NCI-H1417 (cell line): ENCODE data around the gene CR1L.
"Not testable (repeated sequence)": the region's sequence is repeated elsewhere in the genome, so short reads cannot be mapped to it uniquely, and the experiment has no call there.

Experiments
- DNase-seq, 3 experiments: peaks; one replicate each; lab custom pipeline; 2025; lab: John Stamatoyannopoulos, UW

The CR1L gene

GRCh38 chr1:207646171-207646570, 1.2 kb downstream of the CR1L start:
- no peak for DNase-seq

GRCh38 chr1:207646944-207647579, 2.1 kb downstream of the CR1L start:
- DNase-seq, result peak in 1 of 3 experiments; percentile 56

- DNase-seq, result peak in 1 of 3 experiments; percentile 40
These were observed 2.9 kb downstream of the CR1L start for GRCh38 chr1:207647671-207648333.

DNA sequence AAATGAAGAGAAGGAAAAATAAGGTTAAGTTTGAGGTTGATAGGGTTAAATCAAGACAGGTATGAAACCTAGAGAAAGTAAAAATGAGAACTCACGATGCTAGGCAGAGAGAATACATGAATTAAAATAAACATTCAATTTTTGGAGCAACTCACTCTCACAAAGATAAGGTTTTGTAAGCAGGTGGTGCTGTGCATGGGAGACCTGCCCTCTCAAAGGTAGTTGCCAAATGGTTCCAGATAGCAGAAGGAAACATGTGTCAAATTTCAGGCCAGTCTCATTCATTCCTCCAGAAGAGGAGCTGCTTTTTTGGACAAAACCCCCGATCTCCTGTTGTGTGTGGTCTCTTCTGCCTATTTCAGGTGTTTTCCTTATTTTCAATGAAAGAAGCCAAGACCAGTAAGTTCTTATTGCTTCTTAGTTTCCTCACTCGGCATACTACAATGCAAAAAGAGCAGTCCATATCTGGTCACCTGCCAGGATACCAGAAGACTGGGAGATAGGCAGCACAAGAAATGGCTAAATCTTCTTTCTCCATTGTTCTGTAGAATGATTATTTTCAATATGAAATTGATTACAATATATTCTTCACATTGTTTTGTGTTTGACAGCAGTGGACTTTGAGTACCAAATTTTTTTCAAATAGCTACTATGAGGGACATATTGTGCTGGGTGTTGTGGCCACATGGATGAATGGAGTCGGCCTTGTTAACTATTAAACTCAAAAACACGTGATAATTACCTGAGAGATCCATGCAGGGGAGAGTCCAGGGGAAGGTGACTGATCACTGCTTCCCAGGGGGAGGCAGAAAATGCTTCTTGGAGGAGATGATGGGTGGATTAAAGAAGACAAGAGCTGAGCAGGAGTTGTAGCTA, 3.6 kb downstream of the CR1L start:
- DNase-seq, result peak in 1 of 3 experiments; percentile 37

- peak in 2 of 3 experiments; percentile 79 to 95 for DNase-seq
These were observed 4.3 kb downstream of the CR1L start for GRCh38 chr1:207649210-207649753.

- DNase-seq, result peak in 1 of 3 experiments; percentile 49
These were observed 5.1 kb downstream of the CR1L start for GRCh38 chr1:207649865-207650580.

GRCh38 chr1:207651583-207651982, 6.7 kb downstream of the CR1L start:
- DNase-seq, result no peak

DNA sequence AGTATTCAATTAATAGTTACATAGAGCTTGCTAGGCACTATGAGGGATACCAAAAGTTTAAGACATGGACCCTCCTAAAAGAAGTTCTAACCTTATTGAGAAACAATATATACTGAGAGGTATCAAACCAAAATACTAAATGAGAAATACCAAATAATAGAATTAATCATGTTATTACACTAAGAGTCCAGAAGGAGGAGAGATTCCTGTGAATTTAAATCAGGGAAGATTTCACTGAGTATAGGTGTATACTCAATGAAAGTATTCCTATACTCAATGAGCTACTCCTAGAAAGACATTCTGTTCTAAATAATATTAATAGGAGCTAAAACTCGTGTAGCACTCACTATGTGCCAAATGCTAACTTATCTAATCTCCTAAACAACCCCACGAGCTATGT, 9.4 kb downstream of the CR1L start:
- DNase-seq, result no peak

DNA sequence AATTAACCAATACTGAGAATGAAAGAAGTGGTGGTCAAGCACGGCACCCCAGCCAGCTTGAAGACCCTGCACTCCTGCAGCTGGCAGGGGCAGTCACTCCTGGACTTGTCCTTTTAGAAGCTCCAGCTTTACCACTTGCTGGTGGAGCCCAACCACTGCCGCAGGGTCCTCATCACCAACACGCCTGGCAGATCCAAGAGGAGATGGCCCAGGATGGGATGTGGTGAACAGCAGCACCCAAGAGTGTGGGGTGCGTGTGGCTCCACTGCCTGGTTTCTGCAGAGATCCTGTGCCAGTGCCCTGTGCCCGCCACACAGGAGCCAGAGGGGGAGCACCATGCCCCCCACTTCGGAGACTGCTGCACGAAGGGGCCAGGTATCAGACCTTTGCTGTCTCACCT, 13.5 kb downstream of the CR1L start:
- no peak for DNase-seq

DNA sequence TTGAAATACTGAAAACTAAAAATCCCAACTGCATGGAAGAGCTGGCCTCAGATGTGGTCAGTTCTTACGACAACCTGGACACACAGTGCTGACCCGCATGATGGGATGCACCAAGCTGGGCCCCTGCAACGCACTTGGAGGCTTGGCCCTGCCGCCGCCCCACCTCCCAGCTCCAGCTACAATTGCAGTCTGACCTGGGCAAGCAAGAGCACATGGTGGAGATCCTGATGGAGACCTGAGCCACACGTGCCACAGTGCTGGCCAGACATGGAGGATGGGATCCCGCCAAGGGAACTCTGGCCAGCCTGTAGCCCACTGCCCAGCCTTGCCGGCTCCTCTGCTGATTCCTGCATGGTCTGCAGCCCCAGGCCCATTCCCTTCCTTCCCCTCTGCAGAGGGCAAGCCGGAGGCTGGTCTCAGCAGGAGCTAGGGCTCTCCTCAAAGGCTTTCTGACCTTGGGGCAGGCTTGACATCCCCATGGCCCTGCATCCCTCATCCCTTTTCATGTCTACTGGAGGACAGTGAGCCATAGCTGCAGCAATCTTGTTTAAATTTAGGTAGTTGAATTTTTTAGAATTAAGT, 14.1 kb downstream of the CR1L start:
- DNase-seq, result no peak

DNA sequence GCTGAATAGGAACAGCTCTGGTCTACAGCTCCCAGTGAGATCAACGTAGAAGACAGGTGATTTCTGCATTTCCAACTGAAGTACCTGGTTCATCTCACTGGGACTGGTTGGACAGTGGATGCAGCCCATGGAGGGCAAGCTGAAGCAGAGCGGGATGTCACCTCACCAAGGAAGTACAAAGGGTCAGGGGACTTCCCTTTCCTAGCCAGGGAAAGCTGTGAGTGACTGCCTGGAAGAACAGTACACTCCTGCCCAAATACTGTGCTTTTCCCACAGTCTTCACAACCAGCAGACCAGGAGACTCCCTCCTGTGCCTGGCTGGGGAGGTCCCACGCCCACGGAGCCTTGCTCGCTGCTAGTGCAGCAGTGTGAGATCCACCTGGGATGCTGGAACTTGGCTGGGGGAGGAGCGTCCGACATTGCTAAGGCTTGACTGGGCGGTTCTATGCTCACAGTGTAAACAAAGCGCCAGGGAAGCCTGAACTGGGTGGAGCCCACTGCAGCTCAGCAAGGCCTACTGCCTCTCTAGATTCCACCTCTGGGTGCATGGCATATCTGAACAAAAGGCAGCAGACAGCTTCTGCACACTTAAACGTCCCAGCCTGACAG, 14.7 kb downstream of the CR1L start:
- DNase-seq, result peak; percentile 9 to 45 (median 27)

GRCh38 chr1:207661420-207661819, 16.5 kb downstream of the CR1L start:
- not testable (repeated sequence) for DNase-seq

DNA sequence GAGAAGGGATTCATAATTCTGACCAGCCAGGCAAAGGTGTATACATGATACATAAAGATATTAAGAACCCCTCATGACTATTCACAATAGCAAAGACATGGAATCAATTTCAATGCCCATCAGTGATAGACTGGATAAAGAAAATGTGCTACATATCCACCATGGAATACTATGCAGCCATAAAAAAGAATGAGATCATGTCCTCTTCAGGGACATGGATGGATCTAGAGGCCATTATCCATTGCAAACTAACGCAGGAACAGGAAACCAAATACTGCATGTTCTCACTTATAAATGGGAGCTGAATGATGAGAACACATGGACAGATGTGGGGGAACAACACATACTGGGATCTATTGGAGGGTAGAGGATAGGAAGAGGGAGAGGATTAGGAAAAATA, 21.4 kb downstream of the CR1L start:
- DNase-seq, result no peak

- no peak for DNase-seq
These were observed 24.6 kb downstream of the CR1L start for GRCh38 chr1:207669528-207670009.

DNA sequence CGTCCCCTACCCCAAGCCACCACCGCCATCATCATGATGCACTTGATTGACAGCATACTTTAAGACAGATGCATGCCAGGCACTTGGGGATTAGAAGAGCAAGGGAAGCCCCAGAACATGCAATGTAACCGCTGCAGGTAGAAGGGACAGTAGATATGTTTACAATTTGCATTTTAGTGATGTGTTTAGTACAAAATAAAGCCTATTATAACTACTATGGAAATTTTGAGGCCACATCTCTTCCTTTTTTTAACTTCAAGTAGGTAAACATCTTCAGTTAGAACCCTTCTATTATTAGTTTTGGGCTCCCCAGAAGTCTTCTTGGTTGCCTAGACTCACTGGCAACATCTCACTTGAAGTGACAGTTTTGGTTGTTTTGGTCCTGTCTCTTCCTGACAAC, 25.3 kb downstream of the CR1L start:
- no peak for DNase-seq

DNA sequence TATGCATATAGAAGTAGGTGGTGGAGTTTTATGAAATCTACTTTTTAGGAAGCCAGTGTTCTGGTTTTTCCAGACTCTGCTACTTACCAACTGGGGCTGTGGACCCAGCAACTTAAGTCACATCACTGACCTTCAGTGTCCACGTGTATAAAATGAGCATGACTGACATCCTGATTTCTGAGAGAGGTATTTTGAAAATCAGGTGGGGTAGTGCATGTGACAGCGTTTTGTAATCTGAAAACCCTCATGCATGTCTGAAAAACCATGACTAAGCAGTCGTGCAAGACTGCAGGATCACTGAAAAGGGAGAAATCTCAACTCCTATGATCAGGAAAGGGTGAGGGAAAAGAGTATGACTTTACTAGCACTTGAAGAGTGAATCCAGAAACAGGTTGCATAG, 26.1 kb downstream of the CR1L start:
- DNase-seq, result no peak

DNA sequence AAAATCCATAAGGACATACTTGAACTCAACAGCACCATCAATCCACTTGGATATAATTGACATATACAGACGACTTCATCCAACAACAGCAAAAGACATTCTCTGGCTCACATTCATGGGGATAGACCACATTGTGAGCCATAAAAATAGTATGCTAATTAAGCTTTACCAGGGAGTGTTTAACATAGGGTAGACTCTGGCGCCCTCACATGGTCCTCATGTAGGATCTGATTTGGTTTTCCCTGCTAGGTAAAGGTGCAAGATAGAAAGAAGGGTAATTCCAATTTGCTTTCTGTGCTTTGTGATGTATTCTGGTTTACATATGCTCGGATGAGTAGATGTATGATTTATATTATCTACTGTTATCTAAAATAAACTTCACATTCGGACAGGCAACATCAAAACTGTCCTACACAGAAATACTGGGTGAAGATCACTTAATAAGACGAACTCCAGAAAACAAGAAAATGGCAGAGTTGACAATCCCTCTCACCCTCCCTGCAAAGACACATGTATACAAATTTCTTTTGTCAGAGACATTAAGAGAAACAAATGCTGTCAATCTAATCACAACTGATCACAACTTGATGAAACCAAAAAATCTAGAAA, 27.7 kb downstream of the CR1L start:
- peak; percentile 18 to 84 (median 40) for DNase-seq

GRCh38 chr1:207673399-207673798, 28.5 kb downstream of the CR1L start:
- peak in 2 of 3 experiments; percentile 2 to 6 for DNase-seq

GRCh38 chr1:207676153-207676552, 31.2 kb downstream of the CR1L start:
- DNase-seq, result no peak
